Loucy (cell line): ENCODE measurements around the gene OR10W1.

Experiments
- CTCF ChIP-seq: fragments of 200-600 bp; sonication (generic); conservative IDR thresholded peaks from 2 replicates; pipeline ENCODE4 v1.5.1; 2014; ENCODE audit warnings: mild to moderate bottlenecking, antibody characterized with exemption, low read length
- EZH2phosphoT487 ChIP-seq: fragments of 200-600 bp; IDR thresholded peaks from 2 replicates; pipeline ENCODE4 v1.6.1; 2018; ENCODE audit warnings: antibody characterized with exemption, mild to moderate bottlenecking, moderate library complexity, borderline replicate concordance

- TF ChIP-seq CTCF = no peak
- TF ChIP-seq EZH2phosphoT487 = no peak
Observed at GRCh38 chr11:58316142-58316541, 48.1 kb upstream of the OR10W1 start.
